PFSK-1 (cell line): ENCODE measurements around the gene CITED2.

Experiments
- POLR2AphosphoS5 ChIP-seq: IDR thresholded peaks from 2 replicates; pipeline ENCODE4 v1.6.1; 2012; ENCODE audit warnings: low read depth, mild to moderate bottlenecking, control low read depth, low read length, moderate library complexity
- SIN3A ChIP-seq: IDR thresholded peaks from 2 replicates; pipeline ENCODE4 v1.6.1; 2012; ENCODE audit warnings: mild to moderate bottlenecking, low read length, moderate library complexity, borderline replicate concordance; ENCODE audit not compliant: insufficient read depth
- TAF1 ChIP-seq: IDR thresholded peaks from 2 replicates; pipeline ENCODE4 v1.6.1; 2012; ENCODE audit warnings: low read length, control low read depth, borderline replicate concordance; ENCODE audit not compliant: insufficient read depth
- TF ChIP-seq, protein P1 (sequence below), 2 experiments: IDR thresholded peaks; 2 replicates each; pipeline versions ENCODE4 v1.6.1 to v1.8.0; 2011 to 2012; ENCODE audit warnings: low read depth in 2 of 2, low read length in 2 of 2, control low read depth in 1 of 2, inconsistent platforms in 1 of 2, mild to moderate bottlenecking in 1 of 2, moderate library complexity in 1 of 2; ENCODE audit not compliant: insufficient read depth in 1 of 2

DNA sequence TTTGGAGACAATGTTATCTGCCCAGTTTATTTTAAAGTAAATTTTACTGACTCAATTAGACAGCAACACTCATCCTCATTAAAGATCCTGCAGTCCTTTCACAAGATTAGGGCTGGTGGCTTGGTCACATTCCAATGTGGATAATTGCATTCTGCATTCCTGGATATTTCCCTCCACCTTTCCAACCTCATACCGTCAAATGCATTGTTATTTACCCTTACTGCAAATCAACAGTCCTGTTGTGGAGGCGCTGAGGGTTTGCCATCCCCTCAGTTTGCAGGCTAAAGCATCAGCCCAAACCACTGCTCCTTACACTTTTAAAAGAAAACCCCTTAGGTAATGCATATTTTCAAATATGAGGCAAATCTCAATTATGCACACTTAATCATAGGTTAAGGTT lies 5.4 kb downstream of the CITED2 start:
- TF ChIP-seq, protein P1, sequence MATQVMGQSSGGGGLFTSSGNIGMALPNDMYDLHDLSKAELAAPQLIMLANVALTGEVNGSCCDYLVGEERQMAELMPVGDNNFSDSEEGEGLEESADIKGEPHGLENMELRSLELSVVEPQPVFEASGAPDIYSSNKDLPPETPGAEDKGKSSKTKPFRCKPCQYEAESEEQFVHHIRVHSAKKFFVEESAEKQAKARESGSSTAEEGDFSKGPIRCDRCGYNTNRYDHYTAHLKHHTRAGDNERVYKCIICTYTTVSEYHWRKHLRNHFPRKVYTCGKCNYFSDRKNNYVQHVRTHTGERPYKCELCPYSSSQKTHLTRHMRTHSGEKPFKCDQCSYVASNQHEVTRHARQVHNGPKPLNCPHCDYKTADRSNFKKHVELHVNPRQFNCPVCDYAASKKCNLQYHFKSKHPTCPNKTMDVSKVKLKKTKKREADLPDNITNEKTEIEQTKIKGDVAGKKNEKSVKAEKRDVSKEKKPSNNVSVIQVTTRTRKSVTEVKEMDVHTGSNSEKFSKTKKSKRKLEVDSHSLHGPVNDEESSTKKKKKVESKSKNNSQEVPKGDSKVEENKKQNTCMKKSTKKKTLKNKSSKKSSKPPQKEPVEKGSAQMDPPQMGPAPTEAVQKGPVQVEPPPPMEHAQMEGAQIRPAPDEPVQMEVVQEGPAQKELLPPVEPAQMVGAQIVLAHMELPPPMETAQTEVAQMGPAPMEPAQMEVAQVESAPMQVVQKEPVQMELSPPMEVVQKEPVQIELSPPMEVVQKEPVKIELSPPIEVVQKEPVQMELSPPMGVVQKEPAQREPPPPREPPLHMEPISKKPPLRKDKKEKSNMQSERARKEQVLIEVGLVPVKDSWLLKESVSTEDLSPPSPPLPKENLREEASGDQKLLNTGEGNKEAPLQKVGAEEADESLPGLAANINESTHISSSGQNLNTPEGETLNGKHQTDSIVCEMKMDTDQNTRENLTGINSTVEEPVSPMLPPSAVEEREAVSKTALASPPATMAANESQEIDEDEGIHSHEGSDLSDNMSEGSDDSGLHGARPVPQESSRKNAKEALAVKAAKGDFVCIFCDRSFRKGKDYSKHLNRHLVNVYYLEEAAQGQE (IDR thresholded peaks at IDR 0.05; ENCODE audit: insufficient read depth in 1 of 2, low read depth in 2 of 2, low read length in 2 of 2), result no peak
- TF ChIP-seq TAF1 (no peak), SIN3A (no peak), POLR2AphosphoS5 (no peak)
